HPDE6-E6E7 (cell line): ENCODE data around the gene SPATA2.
"Not testable (repeated sequence)": the region's sequence is repeated elsewhere in the genome, so short reads cannot be mapped to it uniquely, and the experiment has no call there.

Source experiments
- DNase-seq: peaks from one replicate; pipeline ENCODE4 v3.0.0; 2011; ENCODE audit warnings: missing footprints; ENCODE audit errors: extremely low spot score

The SPATA2 gene

GRCh38 chr20:49915380-49916145 is at the start of gene SPATA2:
TSS of gene SPATA2 (minus strand) at chr20:49915529. CDS start at chr20:49908490, 7,039 bp downstream.
- peak; percentile 99 for DNase-seq

- DNase-seq, result no peak
Measured at GRCh38 chr20:49961413-49961812, 46.1 kb upstream of the SPATA2 start.

DNA sequence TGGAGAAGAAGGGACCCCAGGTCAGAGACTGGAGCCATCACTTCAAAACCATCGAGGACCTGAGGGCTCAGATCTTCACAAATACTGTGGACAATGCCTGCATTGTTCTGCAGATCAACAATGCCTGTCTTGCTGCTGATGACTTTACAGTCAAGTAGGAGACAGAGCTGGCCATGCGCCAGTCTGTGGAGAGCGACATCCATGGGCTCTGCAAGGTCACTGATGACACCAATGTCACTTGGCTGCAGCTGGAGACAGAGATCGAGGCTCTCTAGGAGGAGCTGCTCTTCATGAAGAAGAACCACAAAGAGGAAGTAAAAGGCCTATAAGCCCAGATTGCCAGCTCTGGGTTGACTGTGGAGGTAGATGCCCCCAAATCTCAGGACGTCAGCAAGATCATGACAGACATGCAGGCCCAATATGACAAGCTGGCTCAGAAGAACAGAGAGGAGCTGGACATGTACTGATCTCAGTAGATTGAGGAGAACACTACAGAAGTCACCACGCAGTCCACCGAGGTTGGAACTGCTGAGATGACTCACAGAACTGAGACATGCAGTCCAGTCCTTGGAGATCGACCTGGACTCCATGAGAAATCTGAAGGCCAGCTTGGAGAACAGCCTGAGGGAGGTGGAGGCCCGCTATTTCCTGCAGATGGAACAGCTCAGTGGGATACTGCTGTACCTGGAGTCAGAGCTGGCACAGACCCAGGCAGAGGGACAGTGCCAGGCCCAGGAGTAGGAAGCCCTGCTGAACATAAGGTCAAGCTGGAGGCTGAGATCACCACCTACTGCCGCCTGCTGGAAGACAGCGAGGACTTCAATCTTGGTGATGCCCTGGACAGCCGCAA is 42.0 kb upstream of the SPATA2 start:
- not testable (repeated sequence) for DNase-seq

DNA sequence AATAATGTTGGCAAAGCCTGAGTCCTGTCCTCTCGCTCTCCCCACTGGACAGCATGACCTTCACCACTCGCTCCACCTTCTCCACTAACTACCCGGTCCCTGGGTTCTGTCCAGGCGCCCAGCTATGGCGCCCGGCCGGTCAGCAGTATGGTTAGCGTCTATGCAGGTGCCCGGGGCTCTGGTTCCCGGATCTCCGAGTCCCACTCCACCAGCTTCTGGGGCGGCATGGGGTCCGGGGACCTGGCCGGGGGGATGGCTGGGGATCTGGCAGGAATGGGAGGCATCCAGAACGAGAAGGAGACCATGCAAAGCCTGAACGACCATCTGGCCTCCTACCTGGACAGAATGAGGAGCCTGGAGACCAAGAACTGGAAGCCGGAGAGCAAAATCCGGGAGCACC is 41.4 kb upstream of the SPATA2 start:
- DNase-seq, result no peak

GRCh38 chr20:49955830-49956396 is 40.6 kb upstream of the SPATA2 start:
- DNase-seq, result not testable (repeated sequence)

DNA sequence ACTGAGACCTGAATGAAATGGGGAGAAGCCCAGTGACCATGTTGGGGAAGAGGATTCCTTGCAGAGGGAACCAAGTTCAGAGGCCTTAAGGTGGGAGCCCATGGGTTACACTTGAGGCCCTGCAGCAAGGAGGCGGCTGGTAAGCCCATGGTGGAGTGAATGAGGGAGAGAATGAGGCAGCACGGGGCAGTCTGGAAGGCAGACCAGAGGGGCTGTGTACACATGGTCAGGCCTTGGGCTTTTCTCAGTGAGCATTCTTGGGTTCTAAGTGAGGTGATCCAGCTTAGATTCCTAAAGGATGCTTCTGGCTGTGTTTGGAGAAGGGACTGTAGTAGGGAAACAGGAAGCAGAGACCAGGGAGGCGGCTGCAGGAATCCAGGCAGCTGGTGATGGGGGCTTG is 39.8 kb upstream of the SPATA2 start:
- DNase-seq, result no peak

GRCh38 chr20:49951151-49951550 is 35.8 kb upstream of the SPATA2 start:
- DNase-seq, result peak; percentile 50

DNA sequence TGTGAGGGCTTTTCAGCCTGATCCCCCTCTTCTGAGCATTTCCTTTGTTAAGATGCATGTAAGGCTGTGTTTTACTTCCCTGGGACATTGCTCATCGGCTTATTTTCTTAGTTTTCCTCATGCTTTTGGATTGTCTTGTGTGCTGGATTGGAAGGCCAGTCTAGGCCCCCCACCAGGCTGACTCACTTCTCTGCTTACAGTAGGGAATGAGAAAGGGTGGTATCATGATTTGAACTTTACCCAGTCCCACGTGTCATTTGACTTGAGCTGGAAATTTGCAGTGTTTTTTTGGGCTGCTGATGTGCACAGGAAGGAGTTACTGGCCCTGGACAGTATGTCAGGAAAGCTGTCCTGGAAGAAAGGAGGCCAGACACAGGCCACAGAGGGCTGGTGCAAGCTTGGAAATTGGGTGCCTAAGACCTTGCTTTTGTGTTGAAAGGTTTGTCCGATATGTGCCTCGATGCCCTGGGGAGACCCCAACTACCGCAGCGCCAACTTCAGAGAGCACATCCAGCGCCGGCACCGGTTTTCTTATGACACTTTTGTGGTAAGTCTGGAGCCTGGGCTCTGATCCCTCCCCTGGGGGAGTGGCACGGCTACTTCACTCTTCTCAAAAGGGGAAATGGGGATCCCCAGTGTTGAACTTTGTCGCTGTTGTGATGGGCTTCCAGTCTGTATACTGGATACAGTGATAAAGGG is 33.6 kb upstream of the SPATA2 start:
- DNase-seq, result no peak

DNA sequence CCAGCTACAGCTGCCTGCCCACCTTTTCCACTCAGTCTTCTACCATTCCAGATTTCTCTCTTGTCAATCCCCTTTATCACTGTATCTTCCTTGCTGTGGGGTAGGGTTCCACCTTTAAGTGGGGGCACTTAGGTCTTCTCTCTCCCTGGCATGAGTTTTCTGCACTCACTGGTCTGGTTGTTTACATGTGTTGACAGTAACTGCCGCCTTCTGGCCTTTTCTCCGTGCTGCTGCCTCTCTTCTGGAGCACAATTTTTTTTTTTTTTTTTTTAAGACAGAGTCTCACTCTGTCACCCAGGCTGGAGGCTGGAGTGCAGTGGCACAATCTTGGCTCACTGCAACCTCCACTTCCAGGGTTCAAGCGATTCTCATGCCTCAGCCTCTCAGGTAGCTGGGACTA is 32.8 kb upstream of the SPATA2 start:
- no peak for DNase-seq

DNA sequence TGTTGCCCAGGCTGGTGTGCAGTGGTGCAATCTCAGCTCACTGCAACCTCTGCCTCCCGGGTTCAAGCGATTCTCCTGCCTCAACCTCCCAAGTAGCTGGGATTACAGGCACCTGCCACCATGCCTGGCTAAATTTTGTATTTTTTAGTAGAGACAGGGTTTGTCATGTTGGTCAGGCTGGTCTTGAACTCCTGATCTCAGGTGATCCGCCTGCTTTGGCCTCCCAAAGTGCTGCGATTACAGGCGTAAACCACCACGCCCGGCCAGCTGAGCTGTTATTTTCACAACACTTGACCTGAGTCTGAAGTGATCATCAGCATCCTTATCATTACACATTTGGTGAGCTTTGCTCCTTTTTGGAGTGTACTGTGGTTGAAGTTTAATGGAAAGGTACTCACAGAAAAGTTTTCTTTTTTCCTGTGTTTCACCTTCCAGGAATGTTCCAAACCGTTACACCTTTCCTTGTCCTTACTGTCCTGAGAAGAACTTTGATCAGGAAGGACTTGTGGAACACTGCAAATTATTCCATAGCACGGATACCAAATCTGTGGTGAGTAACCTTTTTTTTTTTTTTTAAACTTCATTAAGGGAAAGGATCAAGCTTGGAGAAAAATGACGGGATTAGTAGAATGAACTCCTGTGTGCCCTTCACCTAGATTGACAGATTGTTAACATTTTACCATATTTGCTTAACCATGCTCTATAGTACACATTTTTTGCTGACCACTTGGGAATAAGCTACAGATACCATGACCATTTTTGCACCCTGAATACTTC is 30.6 kb upstream of the SPATA2 start:
- no peak for DNase-seq

DNA sequence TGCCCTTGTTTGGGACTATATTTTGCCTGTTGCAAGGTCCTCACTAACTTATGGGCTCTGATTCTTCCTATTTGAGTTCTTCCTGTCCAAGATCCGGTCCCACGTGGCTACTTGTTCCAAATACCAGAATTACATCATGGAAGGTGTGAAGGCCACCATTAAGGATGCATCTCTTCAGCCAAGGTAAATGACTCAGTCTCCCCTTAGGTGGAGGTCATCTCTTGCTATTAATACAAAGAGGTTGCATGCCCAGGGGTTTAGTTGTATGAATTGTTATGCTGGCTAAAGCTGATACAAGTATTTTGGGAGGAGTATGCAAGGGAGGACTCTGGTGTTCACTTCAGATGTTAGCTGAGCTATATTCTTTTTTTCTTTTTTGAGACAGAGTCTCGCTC is 30.0 kb upstream of the SPATA2 start:
- DNase-seq, result no peak

- DNase-seq, result no peak
Measured at GRCh38 chr20:49942942-49943341, 27.6 kb upstream of the SPATA2 start.

- DNase-seq, result no peak
Measured at GRCh38 chr20:49942303-49942702, 27.0 kb upstream of the SPATA2 start.

GRCh38 chr20:49941456-49941855 is 26.1 kb upstream of the SPATA2 start:
- DNase-seq, result no peak

DNA sequence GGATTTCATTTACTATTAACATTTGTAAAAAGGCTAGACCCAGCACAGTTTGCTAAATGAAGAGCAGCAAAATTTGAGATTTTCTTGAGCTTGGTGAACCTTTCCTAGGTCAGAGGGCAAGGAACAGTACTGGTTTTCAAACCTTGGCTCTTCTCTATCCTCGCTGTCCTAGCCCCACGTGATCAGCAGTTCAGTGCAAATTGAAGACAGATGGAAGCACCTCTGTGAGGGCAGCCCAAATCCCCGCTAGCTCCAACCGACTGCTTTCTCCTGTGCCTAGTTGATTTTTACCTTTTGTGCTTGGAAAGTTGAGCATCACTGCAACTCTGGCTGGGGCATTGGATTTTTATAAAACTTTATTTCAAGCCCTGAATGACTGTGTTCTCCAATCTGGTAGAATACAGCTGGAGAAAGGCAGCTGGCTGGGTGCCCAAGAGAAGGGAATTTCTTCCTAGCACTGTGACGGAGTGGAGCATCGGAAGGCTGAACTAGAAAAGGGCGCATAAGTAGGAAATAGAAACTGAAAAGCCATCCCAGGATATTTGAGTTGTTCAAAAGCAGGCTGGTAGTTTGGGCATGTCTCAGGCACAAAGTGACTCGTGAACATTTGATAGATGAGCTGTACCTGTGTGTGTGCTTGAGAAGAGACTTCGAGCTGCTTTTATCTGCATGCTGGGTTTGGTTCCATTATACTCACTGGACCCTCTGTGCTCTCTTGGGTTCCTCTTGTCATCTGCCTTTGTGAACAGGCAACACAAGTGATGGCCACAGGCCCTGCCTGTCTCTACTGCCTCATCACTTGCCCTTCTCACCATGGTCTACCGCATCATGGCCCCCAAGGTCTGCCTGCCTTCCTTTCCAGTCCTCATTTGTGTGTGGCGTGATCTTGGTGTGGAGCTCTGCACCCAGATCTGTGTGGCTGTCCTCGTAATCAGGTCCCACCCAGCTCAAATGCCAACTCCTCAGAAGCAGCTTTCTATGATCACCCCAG is 23.1 kb upstream of the SPATA2 start:
- DNase-seq, result no peak

DNA sequence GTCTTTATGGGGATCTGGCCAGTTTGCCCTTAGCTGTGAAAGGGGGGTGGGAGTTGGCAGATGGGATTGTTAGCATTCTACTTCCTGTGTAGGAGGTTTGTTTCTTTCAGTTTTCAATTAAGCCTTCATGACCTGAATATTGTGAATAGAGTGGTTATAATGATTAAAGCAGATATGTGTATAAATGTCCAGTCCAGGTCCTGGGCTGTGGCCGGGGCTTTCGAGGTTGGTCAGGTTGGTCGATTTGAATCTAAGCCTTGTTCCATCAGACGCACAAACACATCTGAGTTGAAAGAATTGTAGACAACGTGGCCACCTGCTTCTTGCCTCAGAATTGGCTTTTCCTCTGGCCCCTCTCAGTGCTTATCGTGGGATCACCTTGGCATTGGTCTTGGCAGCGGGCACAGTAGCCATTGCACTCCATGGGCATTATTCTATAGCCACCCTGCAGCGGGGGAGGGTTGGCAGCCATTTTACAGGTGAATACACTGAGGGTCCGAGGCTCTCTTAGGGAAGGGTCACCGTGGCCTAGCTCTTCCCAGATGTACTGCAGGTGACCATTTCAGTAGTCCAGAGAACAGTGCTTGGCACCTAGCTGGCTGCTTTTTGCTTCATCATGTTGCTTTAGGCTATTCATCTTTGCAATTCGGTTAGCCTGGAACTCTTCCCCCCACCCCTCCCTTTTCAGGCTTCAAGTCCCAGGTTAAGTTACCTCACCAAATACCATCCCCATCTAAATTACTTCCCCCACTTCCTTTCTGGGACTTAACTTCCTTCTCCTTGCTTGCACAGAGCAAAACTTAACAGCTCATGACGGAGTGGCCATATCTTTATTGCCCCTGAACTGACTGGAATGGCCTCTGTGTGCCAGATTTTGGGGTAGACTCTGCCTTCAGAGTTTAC is 21.9 kb upstream of the SPATA2 start:
- DNase-seq, result peak; percentile 54

DNA sequence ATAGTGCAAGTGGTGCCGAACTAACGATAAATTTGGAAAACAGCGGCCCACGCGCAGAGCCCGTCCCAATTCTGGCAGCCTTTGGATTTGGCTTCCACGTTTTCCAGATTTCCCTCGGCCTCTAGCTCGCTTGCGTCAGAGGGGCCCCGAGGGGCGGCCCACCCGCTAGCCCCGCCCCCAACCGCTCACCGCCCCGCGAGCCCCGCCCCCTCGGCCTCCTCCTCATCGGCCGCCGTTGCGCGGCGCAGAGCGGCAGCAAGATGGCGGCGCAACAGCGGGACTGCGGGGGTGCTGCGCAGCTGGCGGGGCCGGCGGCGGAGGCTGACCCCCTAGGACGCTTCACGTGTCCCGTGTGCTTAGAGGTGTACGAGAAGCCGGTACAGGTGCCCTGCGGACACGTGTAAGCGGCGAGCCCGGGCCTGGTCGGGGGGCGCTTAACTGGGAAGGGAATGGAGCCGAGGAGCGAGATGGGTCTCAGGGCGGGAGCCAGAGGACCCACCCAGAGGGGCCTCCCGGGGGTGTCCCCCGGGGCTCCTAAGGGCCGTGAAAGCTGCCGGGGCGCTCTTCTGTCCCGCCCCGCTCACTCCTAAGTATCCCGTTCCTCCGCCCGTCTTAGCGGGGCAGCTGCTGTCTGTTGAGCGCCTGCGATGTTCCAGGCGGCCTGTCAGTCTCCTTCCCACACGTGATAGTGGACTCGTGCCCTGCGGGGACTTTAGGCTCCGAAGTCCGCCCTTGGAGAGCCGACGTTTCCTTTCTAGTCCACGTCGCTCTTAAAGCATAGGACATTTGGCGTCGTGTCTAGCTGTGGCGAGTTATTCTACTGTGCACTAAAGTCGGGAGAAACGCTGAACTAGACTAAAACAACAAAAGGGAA is 21.1 kb upstream of the SPATA2 start, which contains the start of gene RNF114:
TSS of gene RNF114 (plus strand) at position 245 of the 874 bp plus-strand sequence. CDS start at position 261, 16 bp downstream.
- peak; percentile 100 for DNase-seq

DNA sequence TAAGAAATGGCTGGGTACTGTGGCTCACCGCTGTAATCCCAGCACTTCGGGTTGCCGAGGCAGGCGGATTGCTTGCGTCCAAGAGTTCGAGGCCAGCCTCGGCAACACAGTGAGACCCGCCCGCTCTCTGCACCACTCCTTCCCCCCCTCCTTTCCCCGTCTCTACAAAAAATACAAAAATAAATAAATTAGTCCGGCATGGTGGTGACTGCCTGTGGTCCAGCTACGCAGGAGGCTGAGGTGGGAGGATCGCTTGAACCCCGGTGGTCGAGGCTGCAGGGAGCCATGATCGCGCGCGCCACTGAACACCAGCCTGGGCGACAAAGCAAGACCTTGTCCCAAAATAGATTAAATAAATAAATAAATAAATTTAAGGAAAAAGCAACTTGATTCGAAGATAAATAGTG is 20.4 kb upstream of the SPATA2 start:
- no peak for DNase-seq
